ENCODE results near the gene FOXC2.

GRCh38 chr16:86532526-86532815, 34.2 kb upstream of the FOXC2 start:
- TF ChIP-seq CTCF (IDR thresholded peaks at IDR 0.05) = no peak
- TF ChIP-seq POLR2A (IDR thresholded peaks at IDR 0.05) = no peak
